Measurements from ENCODE around the gene TRAPPC12.
"Not testable (repeated sequence)": the region's sequence is repeated elsewhere in the genome, so short reads cannot be mapped to it uniquely, and the experiment has no call there.

Gene TRAPPC12

GRCh38 chr2:3488855-3489763 lies 109.6 kb downstream of the TRAPPC12 start:
- DNase-seq: no peak

- no peak for DNase-seq
Measured at GRCh38 chr2:3489764-3490115, 110.2 kb downstream of the TRAPPC12 start.

GRCh38 chr2:3490191-3491170 lies 111.0 kb downstream of the TRAPPC12 start:
- DNase-seq: no peak

GRCh38 chr2:3491306-3491705 lies 111.8 kb downstream of the TRAPPC12 start:
- no peak for DNase-seq

- DNase-seq: no peak
Measured at GRCh38 chr2:3491716-3492474, 112.4 kb downstream of the TRAPPC12 start.

GRCh38 chr2:3492475-3492787 lies 112.9 kb downstream of the TRAPPC12 start:
- DNase-seq: not testable (repeated sequence)

- DNase-seq: no peak
Measured at GRCh38 chr2:3492951-3493614, 113.6 kb downstream of the TRAPPC12 start.

GRCh38 chr2:3493615-3494007 lies 114.1 kb downstream of the TRAPPC12 start:
- DNase-seq: no peak

- DNase-seq: no peak
Measured at GRCh38 chr2:3494984-3495666, 115.6 kb downstream of the TRAPPC12 start.

- DNase-seq: not testable (repeated sequence)
Measured at GRCh38 chr2:3496708-3497080, 117.2 kb downstream of the TRAPPC12 start.

- DNase-seq: no peak
Measured at GRCh38 chr2:3498783-3499394, 119.4 kb downstream of the TRAPPC12 start.

- DNase-seq: no peak
Measured at GRCh38 chr2:3500326-3500899, 120.9 kb downstream of the TRAPPC12 start.

GRCh38 chr2:3503046-3503445 lies 123.6 kb downstream of the TRAPPC12 start:
- DNase-seq: no peak

- no peak for DNase-seq
Measured at GRCh38 chr2:3503483-3503882, 124.0 kb downstream of the TRAPPC12 start.

- DNase-seq: no peak
Measured at GRCh38 chr2:3504741-3505140, 125.2 kb downstream of the TRAPPC12 start.

GRCh38 chr2:3505771-3506170 lies 126.3 kb downstream of the TRAPPC12 start:
- DNase-seq: no peak

- DNase-seq: no peak
Measured at GRCh38 chr2:3512086-3512485, 132.6 kb downstream of the TRAPPC12 start.

GRCh38 chr2:3513026-3513810 lies 133.7 kb downstream of the TRAPPC12 start:
- DNase-seq: no peak

GRCh38 chr2:3515438-3515837 lies 135.9 kb downstream of the TRAPPC12 start:
- not testable (repeated sequence) for DNase-seq

- DNase-seq: no peak
Measured at GRCh38 chr2:3516831-3517230, 137.3 kb downstream of the TRAPPC12 start.

Measured in stimulated activated CD4-positive, alpha-beta T cell treated with anti-CD3 and anti-CD28 coated beads, Interleukin-2, amount 100 ng/mL, for 24 hours (primary cell).